Spleen (tissue), 11 donors: ENCODE results near the gene MTMR11. TPM values are rescaled to one million over a fixed set of nuclear protein-coding genes. Genes with fewer than 3 reads are reported as not detected.

Experiments
- DNase-seq: peaks from one replicate; pipeline ENCODE4 v3.0.0-alpha.2; 2020
- H3K27ac ChIP-seq, 8 donors: fragments of 200-600 bp; sonication (generic) in 7 of 8; 1 replicate in 4 of 8; 2 replicates in 4 of 8; pipeline versions ENCODE4 v1.5.0 to v1.8.0; 2016 to 2021; ENCODE audit warnings: inconsistent platforms in 4 of 8, mild to moderate bottlenecking in 4 of 8, moderate library complexity in 1 of 8
- H3K27me3 ChIP-seq, 7 donors: fragments of 200-600 bp; sonication (generic) in 6 of 7; replicated peaks in 1 of 7; 1 replicate in 4 of 7; 2 replicates in 3 of 7; pipeline versions ENCODE4 v1.5.0 to v1.8.0; 2016 to 2021; ENCODE audit warnings: inconsistent platforms in 3 of 7, mild to moderate bottlenecking in 1 of 7
- H3K36me3 ChIP-seq, 6 donors: fragments of 200-600 bp; sonication (generic) in 5 of 6; 1 replicate in 4 of 6; 2 replicates in 2 of 6; pipeline versions ENCODE4 v1.5.0 to v1.8.0; 2016 to 2021; ENCODE audit warnings: inconsistent platforms in 2 of 6
- H3K4me1 ChIP-seq, 6 donors: fragments of 200-600 bp; sonication (generic) in 5 of 6; 1 replicate in 3 of 6; 2 replicates in 3 of 6; pipeline versions ENCODE4 v1.5.0 to v1.8.0; 2016 to 2021; ENCODE audit warnings: inconsistent platforms in 3 of 6
- H3K4me3 ChIP-seq, 8 donors: fragments of 200-600 bp; sonication (generic) in 7 of 8; 1 replicate in 4 of 8; 2 replicates in 4 of 8; pipeline versions ENCODE4 v1.5.0 to v1.8.0; 2016 to 2021; ENCODE audit warnings: inconsistent platforms in 4 of 8, mild to moderate bottlenecking in 4 of 8, moderate library complexity in 2 of 8
- H3K9me3 ChIP-seq, 8 donors: fragments of 200-600 bp; sonication (generic) in 7 of 8; 1 replicate in 4 of 8; 2 replicates in 4 of 8; pipeline versions ENCODE4 v1.5.0 to v1.8.0; 2016 to 2021; ENCODE audit warnings: inconsistent platforms in 4 of 8
- POLR2A ChIP-seq, 3 donors: fragments of 450-650 bp; IDR thresholded peaks; one replicate each; pipeline ENCODE4 v1.5.1; 2017; ENCODE audit warnings: antibody characterized with exemption in 3 of 3, mild to moderate bottlenecking in 1 of 3
- POLR2AphosphoS5 ChIP-seq, 3 donors: sonication (generic); formaldehyde crosslinking; IDR thresholded peaks; one replicate each; pipeline ENCODE4 v1.5.1; 2017; ENCODE audit warnings: antibody characterized with exemption in 3 of 3
- WGBS, 5 donors: extraction: QIAGEN DNeasy Blood & Tissue Kit in 3 of 5; methylation state at CpG; one replicate each; pipeline versions ENCODE4 v1.1.5 to v1.1.7; 2013 to 2018; 5-methylcytosine and 5-hydroxymethylcytosine counted together
- intact Hi-C: fragments of 100-400 bp; cut with DNase I; formaldehyde crosslinking; loops from one replicate; pipeline ENCODE4 v1.15.0; 2023; ENCODE audit warnings: low total_unique reads
- polyA plus RNA-seq, 3 donors: library from polyadenylated mRNA; stranded (reverse); fragments of 200-250 nt; gene quantifications; one replicate each; pipeline ENCODE4 v1.2.1, GENCODE V29; 2013
- total RNA-seq, 7 donors: library from RNA; depleted of rRNA in 3 of 7; stranded (reverse); fragments of >200 nt in 3 of 7; fragmentation: NEBNext Ultra II Directional in 4 of 7; extraction: Animal tissue kit (Norgen Biotek cat#: 25700) in 4 of 7; gene quantifications; one replicate each; pipeline versions ENCODE4 v1.1.0 to v1.2.1, GENCODE V29; 2016 to 2021
- TF ChIP-seq, protein P1 (sequence below), 11 experiments: fragments of 200-600 bp in 7 of 11; fragments of 450-650 bp in 4 of 11; sonication (generic) in 4 of 11; IDR thresholded peaks in 8 of 11; conservative IDR thresholded peaks in 3 of 11; 1 replicate in 7 of 11; 2 replicates in 4 of 11; pipeline versions ENCODE4 v1.4.0 to v1.8.0; 2016 to 2021; ENCODE audit warnings: antibody characterized with exemption in 11 of 11, inconsistent platforms in 4 of 11, mild to moderate bottlenecking in 1 of 11
- donor health status: healthy with polysubstance abuse.
- donor health status: DM: no; HTN: no; CAD: no; lungs with moderate emphysema.
- donor health status: DM: no; HTN: no; CAD: no.
- donor health status: Bipolar disorder and iron deficiency.
- donor health status: healthy.
- donor health status: DM: no; HTN: no; CAD: no.
- donor health status: DM: yes; HTN: yes; CAD: no.

MTMR11 gene
- total and polyA plus RNA-seq, 10 donors = 1.4 to 16.2 (median 5.8) TPM

DNA sequence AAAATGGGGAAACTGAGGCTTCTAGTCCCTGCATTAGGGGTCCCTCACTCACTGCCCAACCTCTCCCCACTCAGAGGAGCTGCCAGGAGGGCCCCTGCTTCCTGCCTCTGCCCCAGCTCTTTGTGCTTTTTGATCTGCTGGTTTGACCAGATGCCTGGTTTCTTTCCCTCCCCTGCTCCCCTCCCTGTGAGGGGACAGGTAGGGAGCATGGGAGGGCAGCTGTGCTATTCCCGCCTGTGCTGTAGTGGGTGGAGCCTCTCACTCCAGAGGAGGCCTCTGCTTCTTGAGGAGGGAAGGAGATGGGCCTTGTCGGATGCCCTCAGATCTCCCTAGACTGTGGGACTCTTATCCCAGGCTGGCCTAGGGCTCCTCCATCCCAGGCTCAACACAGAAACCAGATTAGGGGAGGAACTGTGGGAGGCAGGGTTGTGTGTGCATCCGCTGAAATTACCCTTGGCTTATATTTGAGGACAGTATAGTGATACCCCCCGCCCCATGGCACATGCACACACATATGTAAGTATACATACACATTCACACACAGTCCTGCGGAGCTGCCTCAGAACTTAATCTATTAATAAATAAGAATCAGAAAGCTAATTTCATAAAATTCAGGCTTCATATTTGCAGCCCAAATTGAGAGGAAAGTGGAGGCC lies 32.7 kb downstream of the MTMR11 start:
- H3K4me3 ChIP-seq = no peak overlapping the region
- peak; percentile 53 for DNase-seq
- H3K4me1 ChIP-seq = peaks cover 5 to 18% (median 10%) of the 10 kb centered on the region in 6 donors
- no peaks in the 10 kb centered on the region for H3K9me3 ChIP-seq
- no peak overlapping the region for H3K27ac ChIP-seq
- H3K27me3 ChIP-seq = no peaks in the 10 kb centered on the region
- intact Hi-C loops = no loop called here
- 86 to 96% (median 88%) methylated on average over 5 of the region's 5 CpGs for WGBS, 5 donors
- no peak for TF ChIP-seq POLR2A (IDR thresholded peaks at IDR 0.05)
- no peak for TF ChIP-seq POLR2AphosphoS5 (IDR thresholded peaks at IDR 0.05)
- TF ChIP-seq, protein P1, sequence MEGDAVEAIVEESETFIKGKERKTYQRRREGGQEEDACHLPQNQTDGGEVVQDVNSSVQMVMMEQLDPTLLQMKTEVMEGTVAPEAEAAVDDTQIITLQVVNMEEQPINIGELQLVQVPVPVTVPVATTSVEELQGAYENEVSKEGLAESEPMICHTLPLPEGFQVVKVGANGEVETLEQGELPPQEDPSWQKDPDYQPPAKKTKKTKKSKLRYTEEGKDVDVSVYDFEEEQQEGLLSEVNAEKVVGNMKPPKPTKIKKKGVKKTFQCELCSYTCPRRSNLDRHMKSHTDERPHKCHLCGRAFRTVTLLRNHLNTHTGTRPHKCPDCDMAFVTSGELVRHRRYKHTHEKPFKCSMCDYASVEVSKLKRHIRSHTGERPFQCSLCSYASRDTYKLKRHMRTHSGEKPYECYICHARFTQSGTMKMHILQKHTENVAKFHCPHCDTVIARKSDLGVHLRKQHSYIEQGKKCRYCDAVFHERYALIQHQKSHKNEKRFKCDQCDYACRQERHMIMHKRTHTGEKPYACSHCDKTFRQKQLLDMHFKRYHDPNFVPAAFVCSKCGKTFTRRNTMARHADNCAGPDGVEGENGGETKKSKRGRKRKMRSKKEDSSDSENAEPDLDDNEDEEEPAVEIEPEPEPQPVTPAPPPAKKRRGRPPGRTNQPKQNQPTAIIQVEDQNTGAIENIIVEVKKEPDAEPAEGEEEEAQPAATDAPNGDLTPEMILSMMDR (IDR thresholded peaks at IDR 0.05 in 8 of 11, conservative IDR thresholded peaks at IDR 0.05 in 3 of 11) = no peak
- H3K36me3 ChIP-seq = peaks cover 0 to 12% (median 0%) of the 10 kb centered on the region in 6 donors

DNA sequence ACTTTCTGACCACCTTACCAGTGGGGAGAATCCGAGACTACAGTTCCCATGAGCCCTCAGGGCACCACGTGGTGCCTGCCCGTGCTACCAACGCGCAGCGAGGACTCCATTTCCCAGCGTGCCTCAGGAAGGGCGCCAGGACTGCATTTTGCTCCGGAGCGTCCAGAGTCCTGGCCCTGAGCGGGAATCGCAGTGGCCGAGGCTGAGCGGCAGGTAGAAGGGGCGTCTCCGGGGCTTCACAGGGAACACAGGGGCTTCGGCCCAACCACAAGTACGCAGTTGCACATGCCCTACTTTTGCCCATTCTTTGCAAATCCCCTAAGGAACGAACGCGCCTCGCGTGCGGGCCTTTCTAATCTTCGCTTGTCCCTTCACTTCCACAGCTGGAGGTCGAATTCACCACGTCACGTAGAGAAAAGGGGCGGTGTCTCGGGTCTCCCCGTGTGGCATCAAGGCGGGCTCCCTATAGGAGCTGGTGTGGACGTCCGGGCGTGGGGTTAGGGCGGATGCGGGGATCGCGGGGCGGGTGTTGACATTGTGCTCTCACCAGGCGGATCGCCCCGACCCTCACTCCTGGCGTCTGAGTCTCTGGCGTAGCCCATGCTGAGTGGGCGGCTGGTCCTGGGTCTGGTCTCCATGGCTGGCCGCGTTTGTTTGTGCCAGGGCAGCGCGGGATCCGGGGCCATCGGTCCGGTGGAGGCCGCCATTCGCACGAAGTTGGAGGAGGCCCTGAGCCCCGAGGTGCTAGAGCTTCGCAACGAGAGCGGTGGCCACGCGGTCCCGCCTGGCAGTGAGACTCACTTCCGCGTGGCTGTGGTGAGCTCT lies 37.0 kb downstream of the MTMR11 start, which contains the start of gene BOLA1:
BOLA1 (plus strand) TSS at position 109 of the 825 bp plus-strand sequence; CDS start at position 601, 492 bp downstream.
- peak; percentile 98 for DNase-seq
- peak within 1 kb of the TSS; percentile 79 to 92 (median 90) for H3K27ac ChIP-seq
- H3K4me1 ChIP-seq = peaks cover 5 to 20% (median 10%) of the 10 kb centered on the region in 6 donors
- 8 to 13% (median 9%) methylated on average over 46 to 65 of the region's 65 CpGs for WGBS, 5 donors
- H3K27me3 ChIP-seq = no peaks in the 10 kb centered on the region
- TF ChIP-seq, protein P1 (IDR thresholded peaks at IDR 0.05 in 8 of 11, conservative IDR thresholded peaks at IDR 0.05 in 3 of 11) = peak in 1 of 11 experiments; percentile 19
- peak; percentile 97 to 99 (median 97) for TF ChIP-seq POLR2AphosphoS5 (IDR thresholded peaks at IDR 0.05)
- peak in 1 of 3 donors; percentile 79 for TF ChIP-seq POLR2A (IDR thresholded peaks at IDR 0.05)
- peaks cover 0 to 3% (median 0%) of the 10 kb centered on the region in 6 donors for H3K36me3 ChIP-seq
- intact Hi-C loops = no loop called here
- H3K4me3 ChIP-seq = peak within 1 kb of the TSS; percentile 47 to 73 (median 60)
- no peaks in the 10 kb centered on the region for H3K9me3 ChIP-seq

DNA sequence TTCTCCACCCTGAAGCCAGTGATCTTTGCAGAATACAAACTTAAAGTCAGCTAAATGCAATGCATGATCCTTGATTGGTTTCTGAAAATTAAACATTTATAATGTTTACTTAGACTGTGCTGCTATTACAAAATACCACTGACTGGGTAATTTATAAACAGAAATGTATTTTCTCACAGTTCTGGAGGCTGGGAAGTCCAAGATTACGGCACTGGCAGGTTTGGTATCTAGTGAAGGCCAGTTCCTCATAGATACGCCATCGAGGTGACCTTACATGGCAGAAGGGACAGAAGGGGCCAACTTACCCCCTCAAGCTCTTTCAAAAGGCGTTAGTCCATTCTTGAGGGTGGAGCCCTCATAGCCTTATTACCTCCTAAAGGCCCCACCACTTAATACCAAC lies 40.1 kb downstream of the MTMR11 start:
- intact Hi-C loops = no loop called here
- H3K27me3 ChIP-seq = no peaks in the 10 kb centered on the region
- peaks cover 5 to 20% (median 10%) of the 10 kb centered on the region in 6 donors for H3K4me1 ChIP-seq
- H3K36me3 ChIP-seq = no peaks in the 10 kb centered on the region
- no peaks in the 10 kb centered on the region for H3K9me3 ChIP-seq
- 86 to 100% (median 92%) methylated on average over 4 of the region's 4 CpGs for WGBS, 5 donors
- H3K27ac ChIP-seq = no peak overlapping the region
- DNase-seq = no peak
- H3K4me3 ChIP-seq = no peak overlapping the region
- TF ChIP-seq, protein P1 (IDR thresholded peaks at IDR 0.05 in 8 of 11, conservative IDR thresholded peaks at IDR 0.05 in 3 of 11) = no peak
- TF ChIP-seq POLR2A (IDR thresholded peaks at IDR 0.05) = no peak
- no peak for TF ChIP-seq POLR2AphosphoS5 (IDR thresholded peaks at IDR 0.05)

DNA sequence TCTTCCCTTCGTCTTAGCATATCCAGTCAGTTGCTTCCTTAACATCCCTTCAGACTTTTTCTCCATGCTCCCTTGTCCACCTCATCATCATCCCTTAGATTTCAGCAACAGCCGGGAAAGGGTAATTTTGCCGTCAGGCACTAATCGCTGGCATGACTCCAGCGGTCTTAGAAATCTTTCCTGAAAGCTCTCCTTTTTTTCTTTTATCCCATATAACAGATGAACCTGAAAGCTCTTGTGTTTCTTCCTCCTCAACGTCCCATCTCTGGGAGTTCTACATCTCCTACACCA lies 47.7 kb downstream of the MTMR11 start:
- no peaks in the 10 kb centered on the region for H3K27me3 ChIP-seq
- H3K27ac ChIP-seq = peak overlapping the region; percentile 98 to 100 (median 100)
- WGBS, 5 donors = 34 to 46% (median 38%) methylated on average over 6 of the region's 6 CpGs
- peak overlapping the region in 6 of 8 donors; percentile 23 to 71 (median 52) for H3K4me3 ChIP-seq
- TF ChIP-seq POLR2AphosphoS5 (IDR thresholded peaks at IDR 0.05) = peak in 1 of 3 donors; percentile 1
- TF ChIP-seq, protein P1 (IDR thresholded peaks at IDR 0.05 in 8 of 11, conservative IDR thresholded peaks at IDR 0.05 in 3 of 11) = no peak
- no peak for TF ChIP-seq POLR2A (IDR thresholded peaks at IDR 0.05)
- H3K9me3 ChIP-seq = no peaks in the 10 kb centered on the region
- H3K4me1 ChIP-seq = peaks cover 9 to 27% (median 20%) of the 10 kb centered on the region in 6 donors
- peak; percentile 50 for DNase-seq
- intact Hi-C loops = no loop called here
- H3K36me3 ChIP-seq = no peaks in the 10 kb centered on the region
